Stimulated activated CD8-positive, alpha-beta memory T cell treated with anti-CD3 and anti-CD28 coated beads, Interleukin-15, amount 100 ng/mL, for 48 hours (primary cell): Measurements from ENCODE around the gene GGA2.

Source experiments
- DNase-seq, 2 donors: peaks; one replicate each; pipeline ENCODE4 v3.0.0-alpha.2; 2020; ENCODE audit warnings: low read depth in 2 of 2

The GGA2 gene

GRCh38 chr16:23416816-23417215, 93.5 kb downstream of the GGA2 start:
- no peak for DNase-seq

GRCh38 chr16:23414731-23415130, 95.6 kb downstream of the GGA2 start:
- no peak for DNase-seq
